Fibroblast of mammary gland (primary cell): Measurements from ENCODE around the gene KRT14.
"Not testable (repeated sequence)": the region's sequence is repeated elsewhere in the genome, so short reads cannot be mapped to it uniquely, and the experiment has no call there.

Source experiments
- DNase-seq: peaks from one replicate; pipeline ENCODE4 v3.0.0-alpha.2; 2010; ENCODE audit warnings: low read depth
- H3K4me3 ChIP-seq: 2 replicates; pipeline ENCODE4 v1.5.1; 2011; ENCODE audit warnings: low read depth, mild to moderate bottlenecking, low read length, moderate library complexity; ENCODE audit not compliant: control insufficient read depth
- TF ChIP-seq, protein P1 (sequence below): conservative IDR thresholded peaks from 2 replicates; pipeline ENCODE4 v1.5.1; 2011; ENCODE audit warnings: low read depth, low read length, inconsistent platforms; ENCODE audit not compliant: control insufficient read depth, insufficient read depth

The KRT14 gene

DNA sequence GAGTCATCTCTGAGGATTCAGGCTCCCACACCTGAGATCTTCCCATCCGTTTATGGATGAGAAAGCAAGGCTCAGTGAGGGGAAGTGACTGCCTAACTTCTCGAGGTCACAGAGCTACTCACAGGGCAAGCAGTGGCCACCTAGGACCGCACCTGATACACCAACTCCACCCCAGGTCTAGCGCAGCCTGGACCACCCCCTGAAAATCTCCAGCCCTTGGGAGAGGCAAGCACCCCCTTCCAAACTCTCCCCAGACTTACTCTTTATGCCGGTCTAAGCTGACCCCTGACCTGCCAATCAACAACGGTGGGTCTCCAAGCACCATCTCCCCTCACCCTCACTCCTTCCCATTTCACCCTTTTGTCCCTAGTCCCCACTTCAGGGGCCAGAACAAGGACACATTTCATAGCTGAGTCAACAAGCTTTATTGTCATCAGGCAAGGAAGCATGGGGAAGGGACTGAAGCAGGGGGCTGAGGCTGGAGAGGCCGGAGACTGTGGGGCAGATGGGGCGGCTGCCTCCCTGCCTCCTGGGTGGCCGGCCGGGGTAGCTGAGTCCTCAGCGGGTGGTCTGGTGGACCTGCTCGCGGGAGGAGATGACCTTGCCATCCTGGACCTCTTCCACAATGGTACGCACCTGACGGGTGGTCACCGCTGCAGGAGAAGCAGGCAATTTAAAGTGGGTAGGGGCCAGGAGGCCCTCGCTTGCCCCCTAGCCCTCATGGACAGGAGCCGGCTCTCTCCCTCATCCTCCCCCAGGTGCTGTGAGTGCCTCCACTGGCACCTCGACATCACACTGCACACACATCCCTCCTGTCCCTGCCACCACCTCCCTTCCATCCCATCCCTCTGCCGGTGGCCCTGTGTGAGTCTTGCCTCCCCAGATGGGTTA is 32.6 kb upstream of the KRT14 start:
- TF ChIP-seq, protein P1, sequence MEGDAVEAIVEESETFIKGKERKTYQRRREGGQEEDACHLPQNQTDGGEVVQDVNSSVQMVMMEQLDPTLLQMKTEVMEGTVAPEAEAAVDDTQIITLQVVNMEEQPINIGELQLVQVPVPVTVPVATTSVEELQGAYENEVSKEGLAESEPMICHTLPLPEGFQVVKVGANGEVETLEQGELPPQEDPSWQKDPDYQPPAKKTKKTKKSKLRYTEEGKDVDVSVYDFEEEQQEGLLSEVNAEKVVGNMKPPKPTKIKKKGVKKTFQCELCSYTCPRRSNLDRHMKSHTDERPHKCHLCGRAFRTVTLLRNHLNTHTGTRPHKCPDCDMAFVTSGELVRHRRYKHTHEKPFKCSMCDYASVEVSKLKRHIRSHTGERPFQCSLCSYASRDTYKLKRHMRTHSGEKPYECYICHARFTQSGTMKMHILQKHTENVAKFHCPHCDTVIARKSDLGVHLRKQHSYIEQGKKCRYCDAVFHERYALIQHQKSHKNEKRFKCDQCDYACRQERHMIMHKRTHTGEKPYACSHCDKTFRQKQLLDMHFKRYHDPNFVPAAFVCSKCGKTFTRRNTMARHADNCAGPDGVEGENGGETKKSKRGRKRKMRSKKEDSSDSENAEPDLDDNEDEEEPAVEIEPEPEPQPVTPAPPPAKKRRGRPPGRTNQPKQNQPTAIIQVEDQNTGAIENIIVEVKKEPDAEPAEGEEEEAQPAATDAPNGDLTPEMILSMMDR, result no peak
- DNase-seq, result no peak
- no peak overlapping the region for H3K4me3 ChIP-seq

DNA sequence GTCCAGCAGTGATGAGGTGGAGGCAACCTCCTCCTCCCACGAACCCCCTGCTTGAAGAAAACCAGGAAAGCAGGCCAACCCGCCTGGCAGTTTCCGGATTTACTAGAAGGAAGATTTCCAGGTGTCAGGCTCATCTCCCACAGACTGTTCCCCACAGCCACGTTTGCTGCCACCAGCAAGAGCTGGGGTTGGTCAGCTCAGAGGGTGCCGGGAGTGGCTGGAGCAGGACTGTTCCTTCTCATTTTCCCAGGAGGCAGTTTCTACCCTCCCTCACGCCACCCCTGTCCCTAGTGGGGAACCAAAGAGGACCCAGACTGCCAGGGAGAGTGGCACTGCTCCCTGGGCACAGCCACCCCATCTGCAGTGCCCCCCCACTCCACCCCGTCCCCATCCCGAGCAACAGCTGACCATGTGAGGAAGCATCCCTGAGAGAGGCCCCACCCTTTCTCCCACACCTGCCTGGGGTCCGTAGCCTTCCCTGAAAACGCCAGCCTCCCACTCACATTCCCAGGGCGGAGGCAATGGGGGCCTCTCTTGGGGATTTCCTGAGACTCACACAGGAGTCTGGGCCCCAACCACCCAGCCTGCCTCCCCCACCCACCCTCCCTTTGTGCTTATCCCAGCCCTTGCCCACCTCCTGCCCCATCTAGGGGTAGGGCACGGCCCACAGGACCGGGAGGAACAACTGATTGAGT is 31.8 kb upstream of the KRT14 start:
- no peak overlapping the region for H3K4me3 ChIP-seq
- TF ChIP-seq, protein P1, result no peak
- DNase-seq, result no peak

DNA sequence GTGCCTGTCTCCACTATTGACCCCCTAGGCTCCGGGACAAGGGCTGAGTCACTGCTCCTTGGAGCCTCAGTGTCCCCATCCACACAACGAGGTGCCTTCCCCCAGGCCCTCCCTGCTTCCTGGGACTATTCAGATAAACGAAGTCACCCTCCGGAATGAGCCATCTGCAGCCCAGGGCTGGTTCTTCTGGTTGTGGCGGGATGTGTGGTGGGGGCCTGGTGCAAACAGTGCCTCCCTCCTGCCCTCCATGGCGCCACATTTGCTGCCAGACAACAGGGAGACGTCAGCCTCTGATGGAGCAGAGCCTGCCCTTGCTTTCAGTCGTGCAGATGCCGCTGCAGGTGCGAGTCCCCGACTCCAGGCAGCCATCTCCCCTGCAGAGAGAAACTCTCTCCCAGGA is 31.0 kb upstream of the KRT14 start:
- H3K4me3 ChIP-seq, result no peak overlapping the region
- no peak for DNase-seq

DNA sequence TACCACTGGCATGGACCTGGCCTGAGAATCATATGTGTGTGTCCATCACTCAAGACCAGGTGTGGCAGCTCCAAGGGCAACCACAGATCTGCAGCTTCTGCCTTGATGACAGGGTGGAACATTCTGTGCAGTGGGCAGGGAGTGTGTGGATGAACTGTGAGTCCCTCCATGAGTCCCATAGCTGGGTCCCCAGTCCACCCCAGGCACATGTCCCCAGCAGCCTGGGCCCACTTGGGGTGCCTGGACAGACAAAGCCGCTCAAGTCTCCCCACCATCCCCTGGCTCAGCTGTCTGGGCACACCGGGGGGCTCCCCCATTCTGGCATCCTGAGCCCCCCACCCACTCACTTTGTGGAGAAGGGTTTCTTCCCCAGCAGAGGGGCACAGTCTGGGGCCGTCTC is 30.4 kb upstream of the KRT14 start:
- no peak for DNase-seq
- TF ChIP-seq, protein P1, result no peak
- H3K4me3 ChIP-seq, result no peak overlapping the region

More for the DNA sequence above, 31.0 kb upstream of the KRT14 start:
- TF ChIP-seq, protein P1, result no peak

DNA sequence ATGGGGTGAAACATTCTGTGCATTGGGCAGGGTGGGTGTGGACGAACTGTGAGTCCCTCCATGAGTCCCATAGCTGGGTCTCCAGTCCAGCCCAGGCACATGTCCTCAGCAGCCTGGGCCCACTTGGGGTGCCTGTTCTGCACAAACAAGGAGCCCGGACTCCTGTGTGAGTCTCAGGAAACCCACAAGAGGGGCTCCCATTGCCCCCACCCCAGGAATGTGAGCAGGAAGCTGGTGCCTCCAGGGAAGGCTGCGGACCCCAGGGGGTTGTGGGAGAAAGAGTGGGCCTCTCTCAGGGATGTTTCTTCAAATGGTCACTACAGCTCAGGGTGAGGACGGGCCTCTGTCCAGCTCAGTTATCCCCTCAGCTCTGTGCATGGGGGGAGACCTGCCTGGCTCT is 29.8 kb upstream of the KRT14 start:
- not testable (repeated sequence) for DNase-seq, H3K4me3 ChIP-seq

DNA sequence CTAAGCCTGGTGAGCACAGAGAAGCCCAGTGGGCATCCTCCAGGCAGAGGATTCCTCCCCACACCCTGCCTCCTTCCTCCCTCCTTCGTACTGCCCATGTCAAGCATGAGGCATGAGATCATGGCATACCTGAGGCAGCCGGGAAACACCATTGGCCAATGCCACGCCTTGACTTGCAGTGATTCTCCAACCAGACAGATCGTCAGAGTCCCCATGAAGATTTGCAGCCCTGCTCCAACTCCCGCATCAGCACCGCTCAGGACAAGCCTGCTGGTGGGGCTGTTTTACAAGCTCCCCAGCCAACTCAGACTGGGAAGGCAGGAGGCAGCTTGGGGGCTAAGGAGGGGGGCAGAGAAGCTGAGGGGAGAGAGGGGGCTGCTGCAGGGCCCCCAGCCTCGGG is 28.8 kb upstream of the KRT14 start:
- no peak for DNase-seq
- TF ChIP-seq, protein P1, result no peak
- no peak overlapping the region for H3K4me3 ChIP-seq

DNA sequence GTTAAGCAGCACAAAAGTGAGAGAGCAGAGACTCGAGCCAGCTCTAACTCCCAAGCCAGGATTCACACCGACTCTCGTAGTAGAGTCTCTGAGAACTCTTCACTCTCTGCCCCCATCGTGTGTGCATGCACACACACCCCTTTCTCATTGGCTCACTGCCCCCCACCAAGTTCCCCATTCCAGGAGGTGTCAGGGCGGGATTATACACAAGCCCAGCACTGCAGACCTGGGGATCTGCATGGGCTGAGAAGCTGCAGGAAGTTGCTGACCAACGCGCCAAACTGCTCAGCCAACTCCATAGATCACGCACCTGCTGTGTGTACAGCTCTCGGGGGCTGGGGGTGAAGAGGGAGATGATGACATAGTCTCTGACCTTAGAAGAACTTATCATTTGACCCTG is 28.1 kb upstream of the KRT14 start:
- H3K4me3 ChIP-seq, DNase-seq: not testable (repeated sequence)
